ENCODE data around the gene KCNN4. TPM values are rescaled to one million over a fixed set of nuclear protein-coding genes. Genes with fewer than 3 reads are reported as not detected.

The KCNN4 gene
- total RNA-seq, 4 donors from 2014 or later = 0.74 to 19.1 (median 2.6) TPM

DNA sequence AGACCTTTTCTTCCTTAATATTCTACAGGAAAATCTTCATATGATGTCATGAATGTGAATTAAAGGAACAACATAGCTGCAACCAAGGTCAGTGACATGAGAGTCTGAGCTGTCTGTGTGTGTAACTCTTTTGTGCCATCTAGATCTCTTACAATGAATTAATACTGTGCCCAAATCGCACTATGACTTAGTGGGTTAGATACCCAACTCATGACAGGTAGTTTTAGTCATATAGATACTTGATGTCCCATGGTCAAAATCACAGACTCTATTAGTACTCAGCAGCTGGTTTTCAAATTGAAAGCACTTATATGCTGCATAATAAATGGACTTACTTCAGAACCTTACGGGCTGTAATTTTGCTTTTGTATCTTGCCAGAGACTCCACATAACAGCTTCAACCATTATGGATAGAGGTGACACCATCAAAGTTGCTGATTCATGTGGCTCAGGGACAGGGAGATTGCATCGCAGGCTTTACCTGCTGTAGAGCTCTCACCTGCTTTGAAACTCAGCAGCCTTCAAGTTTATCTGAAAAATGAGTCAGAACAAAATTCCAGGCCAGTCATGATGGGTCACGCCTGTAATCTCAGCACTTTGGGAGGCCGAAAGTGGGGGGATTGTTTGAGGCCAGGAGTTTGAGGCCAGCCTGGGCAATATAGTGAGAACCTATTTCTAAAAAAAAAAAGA is 34.0 kb upstream of the KCNN4 start:
- no peak for DNase-seq (ENCODE audit: low spot score)
- no peak for ATAC-seq (ENCODE audit: low FRiP score)
- TF ChIP-seq, protein P1, sequence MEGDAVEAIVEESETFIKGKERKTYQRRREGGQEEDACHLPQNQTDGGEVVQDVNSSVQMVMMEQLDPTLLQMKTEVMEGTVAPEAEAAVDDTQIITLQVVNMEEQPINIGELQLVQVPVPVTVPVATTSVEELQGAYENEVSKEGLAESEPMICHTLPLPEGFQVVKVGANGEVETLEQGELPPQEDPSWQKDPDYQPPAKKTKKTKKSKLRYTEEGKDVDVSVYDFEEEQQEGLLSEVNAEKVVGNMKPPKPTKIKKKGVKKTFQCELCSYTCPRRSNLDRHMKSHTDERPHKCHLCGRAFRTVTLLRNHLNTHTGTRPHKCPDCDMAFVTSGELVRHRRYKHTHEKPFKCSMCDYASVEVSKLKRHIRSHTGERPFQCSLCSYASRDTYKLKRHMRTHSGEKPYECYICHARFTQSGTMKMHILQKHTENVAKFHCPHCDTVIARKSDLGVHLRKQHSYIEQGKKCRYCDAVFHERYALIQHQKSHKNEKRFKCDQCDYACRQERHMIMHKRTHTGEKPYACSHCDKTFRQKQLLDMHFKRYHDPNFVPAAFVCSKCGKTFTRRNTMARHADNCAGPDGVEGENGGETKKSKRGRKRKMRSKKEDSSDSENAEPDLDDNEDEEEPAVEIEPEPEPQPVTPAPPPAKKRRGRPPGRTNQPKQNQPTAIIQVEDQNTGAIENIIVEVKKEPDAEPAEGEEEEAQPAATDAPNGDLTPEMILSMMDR (IDR thresholded peaks at IDR 0.05) = no peak

DNA sequence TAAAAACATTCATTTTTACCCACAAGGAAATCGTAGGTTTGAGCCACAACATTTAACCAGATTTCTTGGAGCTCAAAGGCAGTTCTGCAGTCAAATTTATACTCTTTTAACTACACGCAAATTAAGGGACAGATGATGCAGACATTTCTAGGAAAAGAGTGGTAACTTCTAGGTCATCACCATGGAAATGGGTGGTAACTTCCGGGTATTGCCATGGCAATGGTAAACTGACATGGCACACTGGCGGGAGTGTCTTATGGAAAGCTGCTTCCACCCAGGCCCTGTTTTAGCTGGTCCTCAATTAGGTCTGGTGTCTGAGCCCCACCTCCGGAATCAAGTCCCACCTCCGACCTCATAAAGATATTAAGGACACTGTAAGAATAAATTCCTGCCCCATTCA is 31.9 kb upstream of the KCNN4 start:
- TF ChIP-seq, protein P1 (IDR thresholded peaks at IDR 0.05) = no peak
- ATAC-seq (ENCODE audit: low FRiP score) = no peak
- DNase-seq (ENCODE audit: low spot score) = no peak

DNA sequence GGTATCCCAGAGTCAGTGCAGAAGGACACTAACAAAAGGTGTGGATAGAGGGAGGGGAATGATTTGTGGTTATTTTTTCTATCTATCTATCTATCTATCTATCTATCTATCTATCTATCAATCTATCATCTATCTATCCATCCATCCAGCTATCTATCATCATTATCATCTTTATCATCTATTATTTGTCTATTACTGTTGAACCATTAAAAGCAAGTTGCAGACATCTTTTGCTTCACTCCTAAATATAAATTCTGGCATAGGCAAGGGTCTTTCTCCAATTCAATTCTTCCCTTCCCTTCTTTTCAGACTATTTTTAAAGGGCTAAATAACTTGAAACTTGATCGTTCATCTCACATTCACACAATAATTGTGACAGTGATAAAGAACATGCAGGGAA is 31.5 kb upstream of the KCNN4 start:
- TF ChIP-seq, protein P1 (IDR thresholded peaks at IDR 0.05) = no peak
- DNase-seq (ENCODE audit: low spot score) (no peak), ATAC-seq (ENCODE audit: low FRiP score) (no peak)

DNA sequence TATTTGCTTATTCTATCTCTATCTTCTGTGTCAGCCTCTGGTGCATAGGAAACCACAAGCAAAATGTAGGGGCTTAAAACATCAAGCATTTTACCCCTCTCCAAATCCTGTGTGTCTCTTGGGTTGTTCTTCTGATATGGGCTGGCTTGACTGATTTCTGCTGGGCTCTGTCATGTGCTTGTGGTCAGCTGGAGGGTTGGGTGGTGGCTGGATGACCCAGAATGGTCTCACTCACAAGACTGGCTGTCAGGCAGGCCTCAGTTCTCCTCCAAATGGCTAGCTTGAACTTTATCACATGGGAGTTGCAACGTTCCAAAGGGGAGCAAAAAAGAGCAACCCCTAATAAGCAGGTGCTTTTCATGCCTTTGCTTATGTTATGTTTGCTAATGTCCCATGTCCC is 31.1 kb upstream of the KCNN4 start:
- TF ChIP-seq, protein P1 (IDR thresholded peaks at IDR 0.05) = no peak
- DNase-seq (ENCODE audit: low spot score) = no peak
- no peak for ATAC-seq (ENCODE audit: low FRiP score)

DNA sequence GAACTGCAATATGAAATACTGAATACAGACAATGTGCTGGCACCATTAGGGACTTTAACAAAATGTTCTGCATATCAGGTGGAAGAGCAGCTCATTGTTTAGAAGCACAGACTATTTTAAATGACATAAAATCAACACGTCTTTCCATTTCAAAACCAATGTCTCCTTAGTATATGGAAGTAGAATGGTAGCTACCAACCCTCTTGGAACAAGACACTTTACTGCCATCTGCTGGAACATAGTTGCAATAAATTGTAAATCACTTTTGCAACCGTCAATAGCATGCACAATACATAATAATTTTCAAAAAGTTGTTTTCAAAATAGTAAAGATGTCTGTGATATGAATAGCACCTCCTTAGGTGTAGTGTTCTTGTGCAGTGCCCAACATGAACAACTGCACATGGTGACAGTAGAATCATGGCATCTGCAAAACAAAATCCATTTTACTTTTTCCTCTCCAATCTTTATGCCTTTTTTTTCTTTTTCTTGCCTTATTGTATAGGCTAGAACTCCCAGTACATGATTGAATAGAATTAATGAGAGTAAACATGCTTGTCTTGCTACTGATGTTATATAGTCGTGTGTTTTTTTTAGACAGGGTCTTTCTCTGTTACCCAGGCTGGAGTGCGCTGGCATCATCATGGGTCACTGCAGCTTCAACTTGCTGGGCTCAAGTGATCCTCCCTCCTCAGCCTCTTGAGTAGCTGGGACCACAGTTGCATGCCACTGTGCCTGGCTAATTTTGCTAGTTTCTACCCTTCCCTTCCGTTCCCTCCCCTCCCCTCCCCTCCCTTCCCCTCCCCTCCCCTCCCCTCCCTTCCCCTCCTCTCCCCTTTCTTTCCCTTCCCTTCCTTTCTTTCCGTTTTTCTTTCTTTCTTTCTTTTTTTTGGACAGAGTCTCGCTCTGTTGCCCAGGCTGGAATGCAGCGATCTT is 29.3 kb upstream of the KCNN4 start:
- TF ChIP-seq, protein P1 (IDR thresholded peaks at IDR 0.05) = no peak
- ATAC-seq (ENCODE audit: low FRiP score) = no peak
- no peak for DNase-seq (ENCODE audit: low spot score)

DNA sequence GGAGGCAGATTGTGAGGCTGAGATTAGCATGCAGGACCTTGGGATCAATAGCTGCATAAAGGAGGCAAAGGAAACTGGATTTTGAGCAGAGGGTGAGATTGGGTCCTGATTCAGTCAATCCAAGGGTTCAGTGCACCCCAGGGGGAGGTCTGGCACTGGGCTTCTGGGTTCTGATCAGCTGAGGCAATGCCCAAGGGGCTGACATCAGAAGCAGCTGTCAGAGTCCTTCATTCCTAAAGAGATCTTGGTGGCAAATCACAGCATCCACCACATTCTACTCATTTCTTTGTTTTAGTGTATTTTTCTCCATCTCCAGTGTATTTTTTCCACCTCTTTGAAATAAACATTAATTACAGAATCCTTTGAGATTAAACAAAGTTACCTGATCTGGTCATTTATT is 26.9 kb upstream of the KCNN4 start:
- DNase-seq (ENCODE audit: low spot score) = no peak
- ATAC-seq (ENCODE audit: low FRiP score) = no peak
- TF ChIP-seq, protein P1 (IDR thresholded peaks at IDR 0.05) = no peak
